Activated CD4-positive, alpha-beta memory T cell treated with anti-CD3 and anti-CD28 coated beads for 36 hours (primary cell): ENCODE data around the gene STRN3. TPM values are rescaled to one million over a fixed set of nuclear protein-coding genes. Genes with fewer than 3 reads are reported as not detected.
"Not testable (repeated sequence)": the region's sequence is repeated elsewhere in the genome, so short reads cannot be mapped to it uniquely, and the experiment has no call there.

ENCODE experiments used
- CTCF ChIA-PET: fragments of 350-600 bp; sonication (Branson Sonifier 250); formaldehyde crosslinking; loops from one replicate; lab custom pipeline; 2021; ENCODE audit warnings: antibody characterized with exemption, inconsistent platforms; lab: Charles Lee
- POLR2A ChIA-PET: fragments of 350-600 bp; sonication (Branson Sonifier 250); formaldehyde crosslinking; loops from one replicate; lab custom pipeline; 2021; ENCODE audit warnings: antibody characterized with exemption; lab: Charles Lee
- DNase-seq: peaks from one replicate; pipeline ENCODE4 v3.0.0-alpha.2; 2020
- H3K27ac Mint-ChIP-seq: one replicate; pipeline ENCODE4 v1.8.0; 2021; ENCODE audit warnings: mixed read lengths
- H3K27me3 Mint-ChIP-seq: one replicate; pipeline ENCODE4 v1.8.0; 2021; ENCODE audit warnings: mixed read lengths
- H3K36me3 Mint-ChIP-seq: one replicate; pipeline ENCODE4 v1.8.0; 2021; ENCODE audit warnings: mixed read lengths
- H3K4me1 Mint-ChIP-seq: one replicate; pipeline ENCODE4 v1.8.0; 2021; ENCODE audit warnings: low read depth, mixed read lengths
- H3K4me3 Mint-ChIP-seq: one replicate; pipeline ENCODE4 v1.8.0; 2021; ENCODE audit warnings: mild to moderate bottlenecking, mixed read lengths
- H3K9me3 Mint-ChIP-seq: one replicate; pipeline ENCODE4 v1.8.0; 2021; ENCODE audit warnings: mixed read lengths
- intact Hi-C: fragments of 100-400 bp; cut with micrococcal nuclease; formaldehyde crosslinking; loops from one replicate; pipeline ENCODE4 v1.15.1; 2023
- total RNA-seq, 2 experiments: library from RNA; stranded (reverse); gene quantifications; one replicate each; pipeline ENCODE4 v1.2.3, GENCODE V29; 2021

STRN3 gene
- total RNA-seq, 2 experiments from 2014 or later: 17.4 to 19.4 TPM

DNA sequence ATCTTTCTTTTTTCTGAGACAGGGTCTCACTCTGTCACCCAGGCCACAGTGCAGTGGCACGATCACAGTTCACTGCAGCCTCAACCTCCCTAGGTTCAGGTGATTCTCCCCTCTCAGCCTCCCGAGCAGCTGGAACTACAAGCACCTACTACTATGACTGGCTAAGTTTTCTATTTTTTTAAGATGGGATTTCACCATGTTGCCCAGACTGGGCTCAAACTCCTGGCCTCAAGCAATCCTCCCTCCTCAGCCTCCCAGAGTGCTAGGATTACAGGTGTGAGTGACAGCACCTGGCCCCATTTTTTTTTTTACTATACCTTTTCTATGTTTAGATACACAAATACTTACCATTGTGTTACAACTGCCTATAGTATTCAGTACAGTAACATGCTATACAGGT, 63.6 kb downstream of the STRN3 start:
- H3K27me3 Mint-ChIP-seq, intact Hi-C loops, H3K27ac Mint-ChIP-seq, DNase-seq, H3K4me3 Mint-ChIP-seq, CTCF ChIA-PET, POLR2A ChIA-PET: not testable (repeated sequence)
- Mint-ChIP-seq H3K9me3 (peaks cover 24% of the 10 kb centered on the region), H3K36me3 (peaks cover 34% of the 10 kb centered on the region), H3K4me1 (peaks cover 41% of the 10 kb centered on the region)

DNA sequence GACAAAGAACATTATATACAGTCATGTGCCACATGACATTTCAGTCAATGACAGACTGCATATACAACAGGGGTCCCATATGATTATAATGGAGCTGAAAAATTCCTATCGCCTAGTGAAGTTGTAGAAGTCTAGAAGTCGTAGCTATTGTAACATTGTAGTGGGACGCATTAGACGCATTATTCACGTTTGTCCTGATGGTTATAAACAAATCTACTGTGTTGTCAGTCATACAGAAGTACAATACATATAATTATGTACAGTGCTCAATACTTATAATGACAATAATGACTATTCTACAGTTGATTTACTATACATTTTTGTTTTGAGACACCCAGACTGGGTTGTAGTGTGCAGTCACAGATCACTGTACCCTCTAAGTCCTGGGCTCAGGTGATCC, 64.8 kb downstream of the STRN3 start:
- DNase-seq: no peak
- ChIA-PET CTCF (no interaction called here), POLR2A (no interaction called here)
- Mint-ChIP-seq H3K4me3 (no peak overlapping the region), H3K36me3 (peaks cover 25% of the 10 kb centered on the region), H3K27me3 (no peaks in the 10 kb centered on the region), H3K4me1 (peaks cover 41% of the 10 kb centered on the region), H3K27ac (no peak overlapping the region), H3K9me3 (peaks cover 17% of the 10 kb centered on the region)
- intact Hi-C loops: no loop called here

GRCh38 chr14:30960216-30960615, 66.0 kb downstream of the STRN3 start:
- intact Hi-C loops: no loop called here
- no peaks in the 10 kb centered on the region for H3K27me3 Mint-ChIP-seq
- DNase-seq: peak; percentile 20
- peak overlapping the region; percentile 47 for H3K27ac Mint-ChIP-seq
- CTCF ChIA-PET: interaction anchor here (0.9 kb wide), 1 partner anchor 122 kb away, joined by 4 read pairs; no protein-coding TSS in a partner anchor
- POLR2A ChIA-PET: no interaction called here
- H3K36me3 Mint-ChIP-seq: peaks cover 20% of the 10 kb centered on the region
- no peak overlapping the region for H3K4me3 Mint-ChIP-seq
- H3K9me3 Mint-ChIP-seq: peaks cover 7% of the 10 kb centered on the region
- H3K4me1 Mint-ChIP-seq: peaks cover 37% of the 10 kb centered on the region

- no peak overlapping the region for H3K27ac Mint-ChIP-seq
- H3K9me3 Mint-ChIP-seq: peaks cover 3% of the 10 kb centered on the region
- H3K36me3 Mint-ChIP-seq: peaks cover 16% of the 10 kb centered on the region
- H3K4me1 Mint-ChIP-seq: peaks cover 34% of the 10 kb centered on the region
- no peak overlapping the region for H3K4me3 Mint-ChIP-seq
- CTCF ChIA-PET: no interaction called here
- H3K27me3 Mint-ChIP-seq: no peaks in the 10 kb centered on the region
- no peak for DNase-seq
- POLR2A ChIA-PET: no interaction called here
- intact Hi-C loops: no loop called here
Measured at GRCh38 chr14:30958555-30959407, 67.4 kb downstream of the STRN3 start.

- Mint-ChIP-seq H3K4me3 (no peak overlapping the region), H3K9me3 (peaks cover 3% of the 10 kb centered on the region), H3K4me1 (peaks cover 32% of the 10 kb centered on the region), H3K27ac (no peak overlapping the region), H3K36me3 (peaks cover 11% of the 10 kb centered on the region), H3K27me3 (no peaks in the 10 kb centered on the region)
- ChIA-PET CTCF (interaction anchor here (1.5 kb wide), 1 partner anchor 124 kb away, joined by 4 read pairs; no protein-coding TSS in a partner anchor), POLR2A (no interaction called here)
- DNase-seq: no peak
- intact Hi-C loops: no loop called here
Measured at GRCh38 chr14:30957813-30958370, 68.3 kb downstream of the STRN3 start.

GRCh38 chr14:30949651-30950050, 76.5 kb downstream of the STRN3 start:
- CTCF ChIA-PET: interaction anchor here (1.0 kb wide), 1 partner anchor 8 kb away, joined by 3 read pairs; no protein-coding TSS in a partner anchor
- intact Hi-C loops: no loop called here
- no peaks in the 10 kb centered on the region for H3K9me3 Mint-ChIP-seq
- no peak overlapping the region for H3K27ac Mint-ChIP-seq
- H3K4me1 Mint-ChIP-seq: peaks cover 3% of the 10 kb centered on the region
- POLR2A ChIA-PET: no interaction called here
- H3K27me3 Mint-ChIP-seq: no peaks in the 10 kb centered on the region
- peaks cover 21% of the 10 kb centered on the region for H3K36me3 Mint-ChIP-seq
- no peak overlapping the region for H3K4me3 Mint-ChIP-seq
- no peak for DNase-seq

DNA sequence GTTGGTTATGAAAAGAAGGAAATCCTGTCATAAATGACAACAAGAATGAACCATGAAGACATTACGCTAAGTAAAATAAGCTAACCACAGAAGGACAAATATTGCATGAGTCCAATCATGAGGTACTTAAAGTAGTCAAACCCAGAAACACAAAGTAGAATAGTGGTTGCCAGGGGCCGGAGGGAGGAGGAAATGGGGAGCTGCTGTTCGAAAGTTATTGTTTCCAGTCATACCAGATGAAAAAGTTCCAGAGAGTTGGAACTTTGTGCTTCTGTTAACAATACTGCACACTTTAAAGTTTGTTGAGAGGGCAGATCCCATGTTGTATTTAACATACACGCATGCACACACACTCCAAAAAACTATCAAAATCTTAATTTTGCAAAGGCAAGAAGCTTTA, 82.5 kb downstream of the STRN3 start:
- Mint-ChIP-seq H3K9me3 (no peaks in the 10 kb centered on the region), H3K4me1 (no peaks in the 10 kb centered on the region), H3K27me3 (no peaks in the 10 kb centered on the region), H3K36me3 (peaks cover 31% of the 10 kb centered on the region), H3K27ac (no peak overlapping the region), H3K4me3 (no peak overlapping the region)
- ChIA-PET POLR2A (no interaction called here), CTCF (no interaction called here)
- no peak for DNase-seq
- intact Hi-C loops: no loop called here

DNA sequence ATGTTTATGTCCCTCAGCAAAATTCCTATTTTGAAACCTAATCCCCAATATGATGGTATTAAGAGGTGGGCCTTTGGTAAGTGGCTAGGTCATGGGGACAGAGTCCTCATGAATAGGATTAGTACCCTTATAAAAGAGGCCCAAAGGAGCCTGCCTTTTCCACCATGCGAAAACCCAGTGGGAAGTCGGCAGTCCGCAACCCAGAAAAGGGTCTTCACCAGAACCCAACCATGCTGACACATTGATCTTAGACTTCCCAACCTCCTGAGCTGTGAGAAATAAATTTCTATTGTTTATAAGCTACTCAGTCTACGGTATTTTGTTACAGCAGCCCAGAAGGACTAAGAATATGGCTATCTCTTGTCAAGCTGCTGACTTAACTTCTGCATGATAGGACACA, 85.3 kb downstream of the STRN3 start:
- ChIA-PET POLR2A (no interaction called here), CTCF (interaction anchor here (0.6 to 1.1 kb wide), 2 partner anchors 9 to 146 kb away, joined by 3 read pairs; no protein-coding TSS in a partner anchor)
- H3K27me3 Mint-ChIP-seq: no peaks in the 10 kb centered on the region
- H3K9me3 Mint-ChIP-seq: no peaks in the 10 kb centered on the region
- H3K27ac Mint-ChIP-seq: no peak overlapping the region
- intact Hi-C loops: no loop called here
- H3K4me1 Mint-ChIP-seq: no peaks in the 10 kb centered on the region
- H3K36me3 Mint-ChIP-seq: peaks cover 25% of the 10 kb centered on the region
- H3K4me3 Mint-ChIP-seq: no peak overlapping the region
- no peak for DNase-seq

DNA sequence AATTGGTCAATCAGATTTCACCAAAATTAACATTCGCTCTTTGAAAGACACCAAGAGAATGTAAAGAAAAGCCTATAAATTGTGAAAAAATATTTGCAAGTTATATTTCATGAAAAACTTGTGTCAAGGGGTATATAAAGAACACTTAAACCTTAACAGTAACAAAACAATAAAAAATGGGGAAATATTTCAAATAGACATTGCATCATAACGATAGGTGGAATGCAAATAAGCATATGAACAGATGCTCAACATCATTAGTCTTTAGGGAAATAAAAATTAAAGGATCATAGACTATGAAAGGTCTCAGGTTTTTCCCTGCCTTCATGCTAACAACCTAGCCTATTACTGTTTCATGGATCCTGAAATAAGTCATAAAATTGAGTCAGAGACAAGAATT, 87.6 kb downstream of the STRN3 start:
- intact Hi-C loops: no loop called here

DNA sequence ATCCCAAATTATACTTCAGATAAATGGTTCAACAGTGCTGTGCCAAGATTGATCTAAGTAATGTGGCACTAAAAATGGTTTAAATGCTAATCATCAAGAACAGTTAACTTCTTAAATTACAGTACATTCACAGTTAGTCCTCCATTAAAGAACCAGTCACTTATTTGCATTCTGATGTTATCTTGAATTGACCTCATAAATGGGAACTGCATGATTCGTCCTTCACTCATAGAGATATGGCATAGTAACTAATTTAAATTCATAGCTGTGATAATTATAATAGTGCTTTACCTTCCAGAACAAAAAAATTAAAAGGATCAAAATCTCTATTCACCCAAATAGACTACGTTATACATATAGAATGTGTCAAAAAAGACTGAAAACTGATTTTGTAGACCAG, 90.7 kb downstream of the STRN3 start:
- no peak overlapping the region for H3K27ac Mint-ChIP-seq
- peaks cover 19% of the 10 kb centered on the region for H3K36me3 Mint-ChIP-seq
- H3K4me1 Mint-ChIP-seq: no peaks in the 10 kb centered on the region
- CTCF ChIA-PET: no interaction called here
- DNase-seq: no peak
- H3K9me3 Mint-ChIP-seq: no peaks in the 10 kb centered on the region
- no peak overlapping the region for H3K4me3 Mint-ChIP-seq
- intact Hi-C loops: no loop called here
- POLR2A ChIA-PET: no interaction called here
- no peaks in the 10 kb centered on the region for H3K27me3 Mint-ChIP-seq

More for the DNA sequence above, 87.6 kb downstream of the STRN3 start:
- Mint-ChIP-seq H3K4me3 (no peak overlapping the region), H3K4me1 (no peaks in the 10 kb centered on the region), H3K9me3 (no peaks in the 10 kb centered on the region), H3K27ac (no peak overlapping the region), H3K27me3 (no peaks in the 10 kb centered on the region), H3K36me3 (peaks cover 33% of the 10 kb centered on the region)
- ChIA-PET POLR2A (no interaction called here), CTCF (no interaction called here)
- no peak for DNase-seq

GRCh38 chr14:30933937-30934336, 92.2 kb downstream of the STRN3 start:
- DNase-seq, H3K4me1 Mint-ChIP-seq, H3K27me3 Mint-ChIP-seq, H3K9me3 Mint-ChIP-seq, H3K4me3 Mint-ChIP-seq, CTCF ChIA-PET, intact Hi-C loops, POLR2A ChIA-PET, H3K27ac Mint-ChIP-seq: not testable (repeated sequence)
- peaks cover 16% of the 10 kb centered on the region for H3K36me3 Mint-ChIP-seq

DNA sequence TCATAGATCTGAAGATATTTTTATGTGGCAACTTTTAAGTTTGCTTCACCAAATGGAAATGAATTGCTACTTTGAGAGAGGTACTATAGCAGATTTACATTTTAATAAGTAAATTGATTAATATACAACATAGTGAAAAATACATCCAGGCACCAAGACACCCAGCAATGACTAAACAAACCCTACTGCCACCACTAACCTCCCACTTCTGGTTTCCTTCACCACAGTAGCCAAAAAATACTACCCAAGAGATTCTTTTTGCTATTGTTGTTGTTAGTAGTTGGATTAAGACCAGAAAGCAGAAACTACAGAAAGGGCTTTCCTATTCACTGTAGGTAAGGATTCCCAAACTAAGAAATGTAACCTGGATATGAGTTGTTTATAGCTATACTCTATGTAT, 97.7 kb downstream of the STRN3 start:
- ChIA-PET CTCF (no interaction called here), POLR2A (no interaction called here)
- DNase-seq: peak; percentile 17
- H3K4me1 Mint-ChIP-seq: peaks cover 7% of the 10 kb centered on the region
- intact Hi-C loops: no loop called here
- H3K27me3 Mint-ChIP-seq: no peaks in the 10 kb centered on the region
- H3K36me3 Mint-ChIP-seq: peaks cover 1% of the 10 kb centered on the region
- no peaks in the 10 kb centered on the region for H3K9me3 Mint-ChIP-seq
- H3K27ac Mint-ChIP-seq: no peak overlapping the region
- H3K4me3 Mint-ChIP-seq: no peak overlapping the region
